Measurements from ENCODE around the gene AKR1B1.

DNA sequence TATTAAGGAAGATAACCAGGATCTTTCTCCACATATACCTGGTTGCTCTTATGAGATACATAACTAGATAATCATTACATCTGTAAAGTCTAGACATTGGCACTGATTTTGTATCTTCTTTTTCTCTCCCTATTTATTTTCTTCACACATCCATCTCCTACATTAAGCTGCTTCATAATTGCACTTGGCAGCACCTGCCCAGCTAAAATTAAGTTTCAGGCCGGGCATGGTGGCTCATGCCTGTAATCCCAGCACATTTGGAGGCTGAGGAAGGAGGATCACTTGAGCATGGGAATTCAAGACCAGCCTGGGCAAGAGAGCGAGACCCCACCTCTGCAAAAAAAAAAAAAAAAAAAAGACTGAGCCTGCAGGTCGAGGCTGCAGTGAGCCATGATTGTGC is 22.3 kb upstream of the AKR1B1 start:
- TF ChIP-seq, protein P1, sequence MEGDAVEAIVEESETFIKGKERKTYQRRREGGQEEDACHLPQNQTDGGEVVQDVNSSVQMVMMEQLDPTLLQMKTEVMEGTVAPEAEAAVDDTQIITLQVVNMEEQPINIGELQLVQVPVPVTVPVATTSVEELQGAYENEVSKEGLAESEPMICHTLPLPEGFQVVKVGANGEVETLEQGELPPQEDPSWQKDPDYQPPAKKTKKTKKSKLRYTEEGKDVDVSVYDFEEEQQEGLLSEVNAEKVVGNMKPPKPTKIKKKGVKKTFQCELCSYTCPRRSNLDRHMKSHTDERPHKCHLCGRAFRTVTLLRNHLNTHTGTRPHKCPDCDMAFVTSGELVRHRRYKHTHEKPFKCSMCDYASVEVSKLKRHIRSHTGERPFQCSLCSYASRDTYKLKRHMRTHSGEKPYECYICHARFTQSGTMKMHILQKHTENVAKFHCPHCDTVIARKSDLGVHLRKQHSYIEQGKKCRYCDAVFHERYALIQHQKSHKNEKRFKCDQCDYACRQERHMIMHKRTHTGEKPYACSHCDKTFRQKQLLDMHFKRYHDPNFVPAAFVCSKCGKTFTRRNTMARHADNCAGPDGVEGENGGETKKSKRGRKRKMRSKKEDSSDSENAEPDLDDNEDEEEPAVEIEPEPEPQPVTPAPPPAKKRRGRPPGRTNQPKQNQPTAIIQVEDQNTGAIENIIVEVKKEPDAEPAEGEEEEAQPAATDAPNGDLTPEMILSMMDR (IDR thresholded peaks at IDR 0.05 in 4 of 5, conservative IDR thresholded peaks at IDR 0.05 in 1 of 5): no peak
- TF ChIP-seq POLR2A (IDR thresholded peaks at IDR 0.05): no peak

Data from gastrocnemius medialis (tissue), 4 donors.